Measurements from ENCODE around the gene CAVIN3. TPM values are rescaled to one million over a fixed set of nuclear protein-coding genes. Genes with fewer than 3 reads are reported as not detected.

Gene CAVIN3
- total and polyA plus RNA-seq, 12 donors: 8.4 to 126 (median 49.6) TPM

GRCh38 chr11:6350043-6350442 lies 29.7 kb upstream of the CAVIN3 start:
- Histone ChIP-seq H3K36me3 (replicated peaks in 1 of 2) (no peaks in the 10 kb centered on the region), H3K4me3 (no peak overlapping the region), H3K27me3 (no peaks in the 10 kb centered on the region), H3K9me3 (replicated peaks in 1 of 3) (no peaks in the 10 kb centered on the region), H3K4me1 (replicated peaks in 1 of 2) (no peaks in the 10 kb centered on the region), H3K27ac (no peak overlapping the region)
- TF ChIP-seq POLR2A (IDR thresholded peaks at IDR 0.05) (no peak), CTCF (IDR thresholded peaks at IDR 0.05) (no peak)
- DNase-seq: no peak
- intact Hi-C loops (cut with DNase I): loop anchor here (5.0 to 10.0 kb wide), 3 partner anchors 33 to 328 kb away; no protein-coding TSS in a partner anchor

- no peak for TF ChIP-seq POLR2A (IDR thresholded peaks at IDR 0.05)
- H3K27ac ChIP-seq: no peak overlapping the region
- 86 to 97% (median 91%) methylated on average over 1 of the region's 1 CpG for WGBS, 4 donors
- H3K9me3 ChIP-seq (replicated peaks in 1 of 3): no peaks in the 10 kb centered on the region
- intact Hi-C loops (cut with DNase I): no loop called here
- H3K27me3 ChIP-seq: no peaks in the 10 kb centered on the region
- H3K4me1 ChIP-seq (replicated peaks in 1 of 2): no peaks in the 10 kb centered on the region
- no peak overlapping the region for H3K4me3 ChIP-seq
- DNase-seq: no peak
- no peaks in the 10 kb centered on the region for H3K36me3 ChIP-seq (replicated peaks in 1 of 2)
Observed at GRCh38 chr11:6345366-6345765, 25.1 kb upstream of the CAVIN3 start.

- intact Hi-C loops (cut with DNase I): no loop called here
- Histone ChIP-seq H3K36me3 (replicated peaks in 1 of 2) (no peaks in the 10 kb centered on the region), H3K4me1 (replicated peaks in 1 of 2) (peaks cover 0 to 7% of the 10 kb centered on the region in 2 donors), H3K27ac (no peak overlapping the region), H3K4me3 (no peak overlapping the region), H3K9me3 (replicated peaks in 1 of 3) (no peaks in the 10 kb centered on the region), H3K27me3 (no peaks in the 10 kb centered on the region)
- 75 to 85% (median 81%) methylated on average over 3 of the region's 3 CpGs for WGBS, 4 donors
- DNase-seq: no peak
- TF ChIP-seq CTCF (IDR thresholded peaks at IDR 0.05): no peak
- no peak for TF ChIP-seq POLR2A (IDR thresholded peaks at IDR 0.05)
Observed at GRCh38 chr11:6336293-6336692, 16.0 kb upstream of the CAVIN3 start.

- Histone ChIP-seq H3K27ac (no peak overlapping the region), H3K27me3 (no peaks in the 10 kb centered on the region), H3K4me3 (no peak overlapping the region), H3K9me3 (replicated peaks in 1 of 3) (no peaks in the 10 kb centered on the region), H3K36me3 (replicated peaks in 1 of 2) (no peaks in the 10 kb centered on the region), H3K4me1 (replicated peaks in 1 of 2) (peaks cover 0 to 7% of the 10 kb centered on the region in 2 donors)
- 87 to 96% (median 89%) methylated on average over 4 to 6 of the region's 6 CpGs for WGBS, 4 donors
- no peak for DNase-seq
- intact Hi-C loops (cut with DNase I): no loop called here
- TF ChIP-seq CTCF (IDR thresholded peaks at IDR 0.05): no peak
- no peak for TF ChIP-seq POLR2A (IDR thresholded peaks at IDR 0.05)
Observed at GRCh38 chr11:6334806-6335205, 14.5 kb upstream of the CAVIN3 start.

GRCh38 chr11:6333095-6333494 lies 12.8 kb upstream of the CAVIN3 start:
- H3K27ac ChIP-seq: no peak overlapping the region
- no peak overlapping the region for H3K4me3 ChIP-seq
- peaks cover 0 to 7% of the 10 kb centered on the region in 2 donors for H3K4me1 ChIP-seq (replicated peaks in 1 of 2)
- no peak for TF ChIP-seq CTCF (IDR thresholded peaks at IDR 0.05)
- no peak for TF ChIP-seq POLR2A (IDR thresholded peaks at IDR 0.05)
- no peaks in the 10 kb centered on the region for H3K27me3 ChIP-seq
- no peaks in the 10 kb centered on the region for H3K9me3 ChIP-seq (replicated peaks in 1 of 3)
- intact Hi-C loops (cut with DNase I): no loop called here
- H3K36me3 ChIP-seq (replicated peaks in 1 of 2): no peaks in the 10 kb centered on the region
- DNase-seq: peak in 5 of 7 donors; percentile 25 to 50 (median 30)
- 16 to 21% (median 16%) methylated on average over 2 of the region's 2 CpGs for WGBS, 4 donors
